GM10266 (cell line): ENCODE data around the gene EEF1A2.

Experiments used
- DNase-seq: peaks from one replicate; pipeline ENCODE4 v3.0.0; 2012; ENCODE audit errors: extremely low spot score
- TF ChIP-seq, protein P1 (sequence below): IDR thresholded peaks from 2 replicates; pipeline ENCODE4 v1.5.1; 2012; ENCODE audit warnings: mild to moderate bottlenecking, low read depth; ENCODE audit not compliant: control insufficient read depth, insufficient read depth; ENCODE audit errors: missing control alignments

The EEF1A2 gene

DNA sequence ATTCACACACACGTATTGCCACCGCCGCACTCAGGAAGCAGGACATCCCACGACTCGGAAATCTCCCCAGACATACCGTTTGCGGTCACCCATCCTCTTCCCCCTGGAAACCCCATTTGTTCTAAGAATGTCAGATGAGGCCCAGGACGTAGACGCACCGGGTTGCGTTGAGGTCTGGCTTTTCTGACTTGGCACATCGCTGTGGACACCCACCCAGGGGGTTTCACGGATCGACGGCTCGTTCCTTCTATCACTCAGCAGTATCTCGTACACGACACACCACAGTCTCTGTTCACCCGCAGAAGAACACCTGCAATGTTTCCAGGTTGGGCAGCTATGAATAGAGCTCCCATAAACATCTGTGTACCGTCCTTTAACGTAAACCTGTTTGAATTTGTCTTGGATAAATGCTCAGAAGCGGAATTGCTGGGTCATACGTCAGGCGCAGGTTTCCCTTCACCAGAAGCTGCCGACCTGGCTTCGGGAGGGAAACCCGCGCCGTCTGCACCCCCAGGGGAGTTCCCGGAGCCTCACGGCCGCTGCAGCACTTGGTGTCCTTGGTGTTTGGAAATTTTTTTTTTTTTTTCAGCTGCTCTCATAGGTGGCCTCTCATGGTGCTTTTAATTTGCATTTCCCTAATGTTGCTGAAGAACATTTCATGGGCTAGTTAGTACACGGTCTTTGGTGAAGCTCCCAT is 9.3 kb upstream of the EEF1A2 start:
- no peak for DNase-seq
- TF ChIP-seq, protein P1, sequence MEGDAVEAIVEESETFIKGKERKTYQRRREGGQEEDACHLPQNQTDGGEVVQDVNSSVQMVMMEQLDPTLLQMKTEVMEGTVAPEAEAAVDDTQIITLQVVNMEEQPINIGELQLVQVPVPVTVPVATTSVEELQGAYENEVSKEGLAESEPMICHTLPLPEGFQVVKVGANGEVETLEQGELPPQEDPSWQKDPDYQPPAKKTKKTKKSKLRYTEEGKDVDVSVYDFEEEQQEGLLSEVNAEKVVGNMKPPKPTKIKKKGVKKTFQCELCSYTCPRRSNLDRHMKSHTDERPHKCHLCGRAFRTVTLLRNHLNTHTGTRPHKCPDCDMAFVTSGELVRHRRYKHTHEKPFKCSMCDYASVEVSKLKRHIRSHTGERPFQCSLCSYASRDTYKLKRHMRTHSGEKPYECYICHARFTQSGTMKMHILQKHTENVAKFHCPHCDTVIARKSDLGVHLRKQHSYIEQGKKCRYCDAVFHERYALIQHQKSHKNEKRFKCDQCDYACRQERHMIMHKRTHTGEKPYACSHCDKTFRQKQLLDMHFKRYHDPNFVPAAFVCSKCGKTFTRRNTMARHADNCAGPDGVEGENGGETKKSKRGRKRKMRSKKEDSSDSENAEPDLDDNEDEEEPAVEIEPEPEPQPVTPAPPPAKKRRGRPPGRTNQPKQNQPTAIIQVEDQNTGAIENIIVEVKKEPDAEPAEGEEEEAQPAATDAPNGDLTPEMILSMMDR: no peak

DNA sequence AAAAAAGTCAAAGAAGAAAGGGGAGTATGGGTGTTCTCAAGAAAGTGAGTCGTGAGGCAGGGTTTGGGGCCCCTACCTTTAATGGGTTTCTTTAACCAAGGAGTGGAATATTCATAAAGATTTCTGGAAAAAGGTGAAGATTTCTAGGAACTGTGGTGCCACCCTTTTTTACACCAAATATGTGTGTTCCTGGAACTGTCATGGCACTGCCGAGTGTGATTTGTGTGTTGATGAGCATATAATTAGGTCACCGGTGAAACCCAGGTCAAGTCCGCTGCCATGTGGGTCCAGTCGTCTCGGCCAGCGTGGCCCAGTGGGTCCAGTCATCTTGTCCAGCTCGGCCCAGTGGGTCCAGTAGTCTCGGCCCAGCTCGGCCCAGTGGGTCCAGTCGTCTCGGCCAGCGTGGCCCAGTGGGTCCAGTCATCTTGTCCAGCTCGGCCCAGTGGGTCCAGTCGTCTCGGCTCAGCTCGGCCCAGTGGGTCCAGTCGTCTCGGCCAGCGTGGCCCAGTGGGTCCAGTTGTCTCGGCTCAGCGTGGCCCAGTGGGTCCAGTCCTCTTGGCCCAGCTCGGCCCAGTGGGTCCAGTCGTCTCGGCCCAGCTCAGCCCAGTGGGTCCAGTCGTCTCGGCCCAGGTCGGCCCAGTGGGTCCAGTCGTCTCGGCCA is 8.3 kb upstream of the EEF1A2 start:
- DNase-seq: no peak
- TF ChIP-seq, protein P1: no peak

DNA sequence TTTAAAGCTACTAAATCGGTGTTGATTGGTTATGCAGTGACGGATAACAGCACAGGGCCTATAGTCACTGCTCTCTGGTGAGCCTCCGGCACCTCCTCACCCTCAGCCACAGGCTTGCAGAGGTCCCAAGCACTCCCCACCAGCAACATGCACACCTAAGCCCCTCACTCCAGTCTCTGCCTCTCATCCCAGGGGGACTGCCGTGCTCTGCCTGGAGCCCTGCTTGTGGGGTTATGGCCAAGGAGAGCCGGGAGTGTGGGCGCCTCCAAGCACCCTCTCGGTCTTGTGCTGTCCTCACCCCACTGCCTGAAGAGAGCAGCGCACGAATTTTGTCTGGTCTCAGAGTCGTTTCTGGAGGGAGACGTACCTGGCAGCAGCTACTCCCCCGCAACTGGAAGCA is 6.8 kb upstream of the EEF1A2 start:
- TF ChIP-seq, protein P1: no peak
- DNase-seq: no peak

DNA sequence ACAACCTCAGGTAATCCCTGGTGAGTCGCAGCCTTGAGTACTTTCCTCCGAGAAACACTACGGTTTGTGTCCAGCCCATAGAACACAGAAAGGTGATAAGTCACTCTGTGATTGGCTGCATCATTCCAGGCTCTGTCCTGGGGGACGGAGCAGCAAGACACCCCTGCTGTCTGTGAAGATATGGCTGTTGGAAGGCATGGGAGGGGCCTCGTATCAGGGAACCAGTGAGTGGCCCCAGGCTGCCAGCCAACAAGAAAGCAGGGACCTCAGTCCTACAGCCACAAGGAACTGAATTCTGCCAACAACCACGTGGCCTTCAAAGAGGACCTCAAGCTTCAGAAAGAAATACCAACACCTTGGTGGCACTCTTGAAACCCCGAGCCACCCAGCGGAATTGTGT is 6.4 kb upstream of the EEF1A2 start:
- TF ChIP-seq, protein P1: no peak

DNA sequence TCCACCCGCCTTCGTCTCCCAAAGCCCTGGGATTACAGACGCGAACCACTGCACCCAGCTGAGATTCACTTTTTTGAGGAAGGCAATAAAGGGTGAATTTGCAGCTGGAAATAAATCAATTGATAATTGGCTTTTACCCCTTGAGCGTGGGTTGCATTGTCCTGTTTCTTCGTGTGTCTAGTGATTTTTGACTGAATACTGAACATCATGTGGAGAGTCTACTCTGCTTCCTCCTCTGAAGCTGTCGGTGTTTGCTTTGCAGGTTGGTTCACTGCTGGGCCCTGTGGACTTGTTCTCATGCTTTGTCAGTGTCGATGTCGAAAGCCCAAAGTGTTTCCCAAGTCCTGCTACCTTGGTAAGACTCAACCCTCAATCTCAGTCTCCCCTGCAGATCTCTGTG is 5.8 kb upstream of the EEF1A2 start:
- TF ChIP-seq, protein P1: no peak
- no peak for DNase-seq

More for the DNA sequence above, 6.4 kb upstream of the EEF1A2 start:
- no peak for DNase-seq

DNA sequence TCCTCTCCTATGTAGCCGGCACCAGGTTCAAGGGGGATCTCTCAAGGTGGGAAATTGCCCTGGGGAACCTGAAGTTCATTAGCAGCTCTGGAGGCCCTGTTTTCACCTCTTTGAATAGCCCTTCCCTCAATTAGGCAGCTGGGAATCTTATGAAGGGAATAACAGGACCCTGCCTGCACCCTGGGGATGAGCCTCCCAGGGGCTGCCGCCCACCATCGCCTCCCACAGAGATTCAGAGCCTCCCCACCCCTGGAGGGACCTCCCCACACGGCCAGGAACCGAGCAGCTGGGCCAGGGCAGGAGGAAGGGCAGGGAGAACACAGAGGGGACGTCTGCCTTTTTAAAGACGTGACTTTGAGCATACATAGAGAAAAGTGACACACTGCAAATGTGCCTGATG is 4.6 kb upstream of the EEF1A2 start:
- DNase-seq: no peak
- TF ChIP-seq, protein P1: no peak

DNA sequence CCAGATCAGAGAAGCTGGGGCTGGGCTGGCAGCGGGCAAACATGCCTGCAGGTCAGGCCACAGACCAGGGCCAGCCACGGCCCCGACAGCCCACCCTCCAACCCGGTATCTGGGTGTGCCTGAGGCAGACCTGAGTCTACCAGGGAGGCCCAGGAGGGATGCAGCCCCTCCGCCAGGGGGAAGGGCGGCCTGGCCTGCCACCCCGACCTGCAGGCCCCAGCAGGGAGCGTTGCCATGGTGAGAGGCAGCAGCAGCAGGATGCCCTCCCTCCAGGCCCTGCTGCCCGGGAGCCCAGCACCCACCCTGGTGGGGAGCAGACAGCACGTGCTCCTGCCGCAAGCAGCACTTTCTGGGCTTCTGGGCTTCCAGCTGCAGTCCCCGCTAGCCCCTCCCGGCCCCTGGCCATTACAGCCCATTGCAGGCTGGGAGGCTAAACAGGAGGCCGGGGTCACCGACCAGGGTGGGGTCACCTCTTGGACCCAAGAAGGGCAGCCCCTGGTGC is 3.8 kb upstream of the EEF1A2 start:
- DNase-seq: no peak
- TF ChIP-seq, protein P1: no peak
